ENCODE results near the gene TEX29.
A peak's percentile ranks its signal among the peaks of the same experiment; 100 is the strongest.

Gene TEX29

GRCh38 chr13:111288276-111288675 is 32.2 kb upstream of the TEX29 start:
- peak in 1 of 10 donors; percentile 47 for DNase-seq
- intact Hi-C loops (cut with DNase I), result no loop called here

- intact Hi-C loops (cut with DNase I), result no loop called here
- DNase-seq, result peak in 1 of 10 donors; percentile 67
These were observed 31.2 kb upstream of the TEX29 start for GRCh38 chr13:111289251-111289650.

DNA sequence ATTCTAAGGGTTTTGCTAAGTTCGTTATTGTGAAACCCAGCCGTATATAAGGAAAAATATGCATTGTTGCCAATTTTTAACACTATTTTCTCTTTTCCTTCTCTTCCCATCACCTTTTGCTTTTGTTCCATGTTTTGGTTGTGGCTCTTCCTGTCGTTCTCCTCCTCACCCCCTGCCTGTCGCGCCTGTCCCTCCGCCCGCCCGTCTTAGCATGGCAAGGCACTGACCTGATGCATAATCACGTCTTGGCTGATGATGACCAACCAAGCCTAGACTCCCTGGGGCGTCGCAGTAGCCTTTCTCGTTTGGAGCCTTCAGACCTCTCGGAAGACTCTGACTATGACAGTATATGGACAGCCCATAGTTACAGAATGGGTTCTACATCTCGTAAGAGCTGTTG is 28.5 kb upstream of the TEX29 start:
- intact Hi-C loops (cut with DNase I), result no loop called here
- DNase-seq, result peak in 2 of 10 donors; percentile 52 to 60

GRCh38 chr13:111292710-111293485 is 27.5 kb upstream of the TEX29 start:
- peak in 3 of 10 donors; percentile 60 to 89 (median 84) for DNase-seq
- intact Hi-C loops (cut with DNase I), result no loop called here

GRCh38 chr13:111295886-111296285 is 24.6 kb upstream of the TEX29 start:
- peak in 1 of 10 donors; percentile 71 for DNase-seq
- intact Hi-C loops (cut with DNase I), result no loop called here

GRCh38 chr13:111296417-111296816 is 24.0 kb upstream of the TEX29 start:
- no peak for DNase-seq
- intact Hi-C loops (cut with DNase I), result no loop called here

- intact Hi-C loops (cut with DNase I), result no loop called here
These were observed 22.0 kb upstream of the TEX29 start for GRCh38 chr13:111298214-111298975.

GRCh38 chr13:111302045-111302726 is 18.3 kb upstream of the TEX29 start:
- DNase-seq, result peak in 3 of 10 donors; percentile 65 to 76 (median 74)
- intact Hi-C loops (cut with DNase I), result no loop called here

More at GRCh38 chr13:111298214-111298975, 22.0 kb upstream of the TEX29 start:
- peak in 3 of 10 donors; percentile 66 to 73 (median 72) for DNase-seq

- DNase-seq, result peak in 3 of 10 donors; percentile 22 to 64 (median 43)
- intact Hi-C loops (cut with DNase I), result no loop called here
These were observed 16.9 kb upstream of the TEX29 start for GRCh38 chr13:111303559-111303958.

DNA sequence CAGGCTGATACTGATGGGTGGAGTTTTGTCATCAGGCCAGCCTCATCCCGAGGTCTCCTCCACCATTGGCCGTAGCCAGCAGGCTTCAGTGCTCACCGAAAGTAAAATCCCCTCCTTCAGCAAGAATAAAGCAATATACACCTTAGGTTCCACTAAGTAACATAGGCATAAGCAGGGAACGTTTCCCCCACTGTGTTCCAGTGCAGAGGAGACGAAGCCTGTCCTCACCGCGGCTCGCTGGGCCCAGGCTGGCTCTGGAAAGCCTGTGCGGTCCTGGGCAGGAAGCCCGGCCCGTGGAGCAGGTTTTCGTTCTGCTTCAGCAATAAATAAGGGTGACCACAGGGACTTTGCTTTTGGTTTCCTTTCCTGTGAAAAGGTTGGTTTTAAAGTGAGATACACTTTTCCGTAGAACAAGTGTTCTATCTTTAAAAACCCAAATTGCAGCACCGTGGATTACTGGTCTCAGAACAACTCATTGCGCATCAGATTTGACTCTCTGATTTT is 16.3 kb upstream of the TEX29 start:
- peak in 1 of 10 donors; percentile 65 for DNase-seq
- intact Hi-C loops (cut with DNase I), result no loop called here

- DNase-seq, result peak in 3 of 10 donors; percentile 32 to 57 (median 56)
- intact Hi-C loops (cut with DNase I), result no loop called here
These were observed 15.7 kb upstream of the TEX29 start for GRCh38 chr13:111304603-111305289.

- peak in 1 of 10 donors; percentile 83 for DNase-seq
- intact Hi-C loops (cut with DNase I), result no loop called here
These were observed 7.4 kb upstream of the TEX29 start for GRCh38 chr13:111312944-111313590.

DNA sequence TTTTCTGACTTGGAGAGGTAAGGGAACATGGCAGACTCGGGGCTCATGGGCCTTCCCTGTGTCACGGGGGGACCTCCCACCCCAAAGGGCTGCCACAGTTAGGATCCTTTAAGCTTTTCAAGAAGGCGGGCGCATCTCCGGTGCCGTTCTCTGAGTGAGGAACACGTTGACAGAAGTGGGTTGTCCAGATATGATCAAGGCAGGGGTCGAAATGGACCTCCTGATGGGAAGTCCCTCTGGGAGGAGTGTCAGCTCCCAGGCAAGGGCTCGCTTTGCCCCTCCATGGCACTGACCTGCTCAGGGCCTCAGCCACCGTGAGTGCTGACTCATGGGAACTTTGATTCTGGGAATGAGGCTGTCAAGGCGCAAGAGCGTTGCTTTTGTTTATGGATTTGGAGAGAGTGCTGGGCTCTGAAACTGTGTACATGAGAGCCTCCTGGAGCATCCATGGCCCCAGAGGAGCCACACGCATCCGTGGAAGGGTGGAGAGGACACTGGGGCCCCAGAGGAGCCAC is 6.5 kb upstream of the TEX29 start:
- intact Hi-C loops (cut with DNase I), result no loop called here
- peak in 1 of 10 donors; percentile 72 for DNase-seq

GRCh38 chr13:111314852-111315251 is 5.6 kb upstream of the TEX29 start:
- intact Hi-C loops (cut with DNase I), result no loop called here
- no peak for DNase-seq

- peak in 1 of 10 donors; percentile 79 for DNase-seq
- intact Hi-C loops (cut with DNase I), result no loop called here
These were observed 5.0 kb upstream of the TEX29 start for GRCh38 chr13:111315347-111315995.

DNA sequence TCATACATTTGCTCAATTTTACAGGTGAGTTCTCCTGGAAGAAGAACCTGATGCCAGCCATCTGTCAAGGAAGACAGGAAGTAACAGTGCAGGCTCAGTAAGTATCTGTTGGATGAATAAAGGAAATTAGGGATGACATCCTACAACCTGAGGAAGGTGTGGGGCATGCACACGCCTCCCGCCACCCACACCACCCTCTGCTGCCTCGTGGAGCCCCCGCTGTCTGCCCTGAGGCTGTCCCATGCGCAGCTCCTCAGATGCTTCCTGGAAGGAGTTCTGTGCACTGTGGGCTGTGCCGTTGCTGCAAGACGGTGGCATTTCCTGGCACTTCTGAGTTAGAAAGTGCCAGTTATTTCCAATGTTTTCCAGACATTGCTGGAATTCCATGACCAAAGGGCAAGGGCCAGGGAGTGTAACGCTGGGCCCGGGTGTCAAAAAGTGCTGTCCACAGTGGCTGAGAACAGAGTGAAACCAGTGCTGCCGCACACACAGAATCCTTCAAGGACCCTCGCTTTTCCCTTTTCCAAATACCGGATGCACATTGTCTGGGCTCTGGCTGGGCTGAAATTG is 4.2 kb upstream of the TEX29 start:
- intact Hi-C loops (cut with DNase I), result no loop called here
- peak in 1 of 10 donors; percentile 50 for DNase-seq

DNA sequence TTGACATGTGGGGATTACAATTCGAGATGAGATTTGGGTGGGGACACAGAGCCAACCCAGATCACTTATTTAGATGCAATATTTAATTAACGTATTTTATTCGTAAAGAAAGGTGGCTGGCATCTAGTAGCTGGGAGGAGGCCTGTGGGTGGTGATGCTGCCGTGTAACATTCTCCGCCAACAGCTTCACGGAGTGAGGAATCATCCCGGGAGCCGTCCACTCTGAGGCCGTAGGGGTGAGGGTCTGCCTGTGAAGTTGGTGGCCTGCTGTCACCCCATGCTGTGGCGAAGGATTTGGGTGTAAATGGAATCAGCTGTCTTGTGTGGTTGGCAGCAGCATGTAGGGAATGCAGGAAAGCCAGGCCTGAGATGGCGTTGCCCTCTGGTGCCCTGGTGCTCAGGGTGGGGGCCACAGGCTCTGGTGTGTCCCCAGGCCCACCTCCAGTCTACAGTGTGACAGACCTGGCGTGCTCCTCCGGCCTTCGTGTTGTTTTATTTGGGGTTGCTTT is 3.3 kb upstream of the TEX29 start:
- peak in 1 of 10 donors; percentile 48 for DNase-seq
- intact Hi-C loops (cut with DNase I), result no loop called here

All from posterior cingulate gyrus (tissue), 11 donors.